HepG2 (cell line): ENCODE measurements around the gene LAMA1. TPM values are rescaled to one million over a fixed set of nuclear protein-coding genes. Genes with fewer than 3 reads are reported as not detected.

ENCODE experiments used
- ATAC-seq: fragments of 200-7000 bp; cut with Tn5 transposase; 3 replicates; pipeline ENCODE4 v1.9.1; 2020; ENCODE audit warnings: mild to moderate bottlenecking, moderate library complexity
- BruUV-seq: library from RNA; stranded (reverse); fragments of 400-500 nt; replicated peaks from 2 replicates; lab custom pipeline; 2021; lab: Mats Ljungman, UMichigan
- CTCF ChIA-PET: fragments of 300-600 bp; formaldehyde crosslinking; extraction: SDS; loops from one replicate; lab custom pipeline; 2021; ENCODE audit warnings: low total read pairs, inconsistent platforms, low intra/inter-chr PET ratio; lab: Yijun Ruan, JAX
- POLR2A ChIA-PET: fragments of 350-600 bp; sonication (Branson Sonifier 250); formaldehyde crosslinking; loops from one replicate; lab custom pipeline; 2020; ENCODE audit warnings: antibody characterized with exemption, inconsistent platforms; lab: Yijun Ruan, JAX
- DNase-seq: peaks from one replicate; pipeline ENCODE4 v3.0.0-alpha.2; 2015; ENCODE audit warnings: low spot score
- FAIRE-seq: peaks from 3 replicates; lab custom pipeline; 2011; peaks lifted over from hg19 to GRCh38; lab: Jason Lieb, UNC
- H2AFZ ChIP-seq: one replicate; pipeline ENCODE4 v1.6.1; 2011; ENCODE audit warnings: low read length, inconsistent platforms
- H3K27ac ChIP-seq: fragments of 300-600 bp; 3 replicates; pipeline ENCODE4 v1.8.0; 2011; ENCODE audit warnings: mixed run types, mild to moderate bottlenecking, mixed read lengths, low read length, inconsistent platforms; ENCODE audit not compliant: insufficient read depth; ENCODE audit errors: extremely low read length
- H3K27me3 ChIP-seq, 2 experiments: fragments of 200-600 bp in 1 of 2; 2 replicates in 1 of 2; 3 replicates in 1 of 2; pipeline versions ENCODE4 v1.6.0 to v1.8.0; 2011; ENCODE audit warnings: low read length in 2 of 2, mild to moderate bottlenecking in 2 of 2, moderate library complexity in 2 of 2, inconsistent platforms in 1 of 2; ENCODE audit not compliant: insufficient read depth in 2 of 2, control insufficient read depth in 1 of 2
- H3K36me3 ChIP-seq, 2 experiments: fragments of 200-600 bp in 1 of 2; replicated peaks in 1 of 2; 2 replicates in 1 of 2; 3 replicates in 1 of 2; pipeline versions ENCODE4 v1.5.1 to v1.8.0; 2011; ENCODE audit warnings: low read length in 2 of 2, inconsistent platforms in 1 of 2; ENCODE audit not compliant: insufficient read depth in 2 of 2, control insufficient read depth in 1 of 2
- H3K4me1 ChIP-seq: 2 replicates; pipeline ENCODE4 v1.5.1; 2012; ENCODE audit warnings: low read length, inconsistent platforms; ENCODE audit not compliant: insufficient read depth
- H3K4me2 ChIP-seq: 2 replicates; pipeline ENCODE4 v1.6.0; 2011; ENCODE audit warnings: low read depth, low read length, inconsistent platforms
- H3K4me3 ChIP-seq, 3 experiments: fragments of 200-600 bp in 1 of 3; sonication (generic), shearing (Covaris generic) in 1 of 3; replicated peaks in 1 of 3; 2 replicates each; pipeline ENCODE4 v1.5.1; 2011 to 2016; ENCODE audit warnings: low read length in 3 of 3, inconsistent platforms in 2 of 3, low read depth in 2 of 3, mild to moderate bottlenecking in 2 of 3, control low read depth in 1 of 3, mixed read lengths in 1 of 3; ENCODE audit not compliant: insufficient read depth in 1 of 3
- H3K79me2 ChIP-seq: one replicate; pipeline ENCODE4 v1.6.1; 2011; ENCODE audit warnings: low read length, inconsistent platforms; ENCODE audit not compliant: insufficient read depth
- H3K9ac ChIP-seq: 2 replicates; pipeline ENCODE4 v1.6.0; 2011; ENCODE audit warnings: mild to moderate bottlenecking, low read depth, low read length, inconsistent platforms; ENCODE audit not compliant: insufficient read depth
- H3K9me3 ChIP-seq: 2 replicates; pipeline ENCODE4 v1.5.1; 2012; ENCODE audit warnings: mild to moderate bottlenecking, low read length
- H4K20me1 ChIP-seq: 2 replicates; pipeline ENCODE4 v1.6.0; 2011; ENCODE audit warnings: inconsistent platforms, mild to moderate bottlenecking, low read length, moderate library complexity; ENCODE audit not compliant: insufficient read depth
- KAT8 ChIP-seq: IDR thresholded peaks from 2 replicates; pipeline ENCODE4 v1.6.1; 2016; ENCODE audit warnings: missing genetic modification reagents, missing compliant biosample characterization
- MAFF ChIP-seq: IDR thresholded peaks from 2 replicates; pipeline ENCODE4 v1.6.1; 2011; ENCODE audit warnings: low read depth, low read length, improper control_type of control experiment
- STAG1 ChIP-seq: sonication (generic); formaldehyde crosslinking; IDR thresholded peaks from 2 replicates; pipeline ENCODE4 v1.4.0; 2020; ENCODE audit warnings: missing genetic modification reagents
- ZKSCAN5 ChIP-seq: sonication (generic); formaldehyde crosslinking; IDR thresholded peaks from 2 replicates; pipeline ENCODE4 v1.5.1; 2020; ENCODE audit warnings: mild to moderate bottlenecking, missing genetic modification reagents
- ZSCAN29 ChIP-seq: sonication (generic); formaldehyde crosslinking; conservative IDR thresholded peaks from 2 replicates; pipeline ENCODE4 v1.4.0; 2020; ENCODE audit warnings: mild to moderate bottlenecking, missing genetic modification reagents
- WGBS: methylation state at CpG from one replicate; pipeline ENCODE4 v1.1.6; 2017; ENCODE audit warnings: low lambda C conversion rate; 5-methylcytosine and 5-hydroxymethylcytosine counted together
- in situ Hi-C: cut with HindIII; loops from 2 replicates; pipeline ENCODE4 v1.10.0; 2017; ENCODE audit warnings: low pct_unique_long_range_greater_than_20kb; ENCODE audit not compliant: extremely low pct_ligation_motif_present
- intact Hi-C: fragments of 100-400 bp; cut with micrococcal nuclease; formaldehyde crosslinking; loops from one replicate; pipeline ENCODE4 v1.10.0; 2022; ENCODE audit not compliant: unreplicated experiment
- polyA plus RNA-seq, 8 experiments: library from polyadenylated mRNA; depleted of rRNA in 3 of 8; stranded (reverse) in 7 of 8; unstranded in 1 of 8; fragments of >200 nt; fragmentation: Illumina TruSeq in 4 of 8; extraction: Trizol in 4 of 8; gene quantifications; 2 replicates each; pipeline versions ENCODE4 v1.2.1 to v1.2.3, GENCODE V29; 2011 to 2016; ENCODE audit warnings: low read depth in 4 of 8, missing spikeins in 1 of 8, mixed read lengths in 1 of 8; ENCODE audit not compliant: insufficient read depth in 1 of 8
- total RNA-seq, 5 experiments: library from RNA; depleted of rRNA; stranded (reverse); fragments of >200 nt; fragmentation: Illumina TruSeq; extraction: Trizol; gene quantifications; 2 replicates each; pipeline ENCODE4 v1.2.3, GENCODE V29; 2016; ENCODE audit warnings: low read depth in 1 of 5

LAMA1 gene
- total and polyA plus RNA-seq, 2 of the 13 experiments (the other 11 are each of a cell fraction or from before 2014, with no cell fraction given), result 0.05 to 0.44 TPM

GRCh38 chr18:7062811-7063210 is 54.8 kb downstream of the LAMA1 start:
- intact Hi-C loops, result no loop called here
- CTCF ChIA-PET, result no interaction called here

GRCh38 chr18:7062236-7062635 is 55.4 kb downstream of the LAMA1 start:
- Histone ChIP-seq H2AFZ (no peak overlapping the region), H3K9ac (no peak overlapping the region), H3K4me1 (peaks cover 23% of the 10 kb centered on the region), H3K27me3 (no peaks in the 10 kb centered on the region), H4K20me1 (no peaks in the 10 kb centered on the region), H3K4me2 (peak overlapping the region; percentile 48), H3K79me2 (no peaks in the 10 kb centered on the region), H3K9me3 (no peaks in the 10 kb centered on the region), H3K4me3 (no peak overlapping the region), H3K27ac (no peak overlapping the region), H3K36me3 (no peaks in the 10 kb centered on the region)
- in situ Hi-C loops, result no loop called here
- no TSS peak for BruUV-seq
- no peak for FAIRE-seq
- no peak for DNase-seq
- TF ChIP-seq ZKSCAN5, result no peak
- 5% methylated on average over 9 of the region's 9 CpGs for WGBS
- CTCF ChIA-PET, result no interaction called here
- intact Hi-C loops, result no loop called here
- ATAC-seq, result no peak
- POLR2A ChIA-PET, result no interaction called here

More at GRCh38 chr18:7062811-7063210, 54.8 kb downstream of the LAMA1 start:
- POLR2A ChIA-PET, result no interaction called here
- Histone ChIP-seq H4K20me1 (no peaks in the 10 kb centered on the region), H3K9ac (no peak overlapping the region), H3K27ac (no peak overlapping the region), H3K9me3 (no peaks in the 10 kb centered on the region), H3K27me3 (no peaks in the 10 kb centered on the region), H3K36me3 (no peaks in the 10 kb centered on the region), H2AFZ (no peak overlapping the region), H3K4me1 (peaks cover 23% of the 10 kb centered on the region), H3K79me2 (no peaks in the 10 kb centered on the region), H3K4me2 (peak overlapping the region; percentile 48), H3K4me3 (no peak overlapping the region)
- DNase-seq, result no peak
- TF ChIP-seq STAG1, result no peak
- ATAC-seq, result peak; percentile 30; the same call in 1 of the 3 replicates
- in situ Hi-C loops, result no loop called here
- BruUV-seq, result no TSS peak
- 2% methylated on average over 5 of the region's 5 CpGs for WGBS
- FAIRE-seq, result no peak

GRCh38 chr18:7059276-7059675 is 58.3 kb downstream of the LAMA1 start:
- TF ChIP-seq KAT8 (CRISPR knock-in tag), result no peak
- TF ChIP-seq ZSCAN29 (CRISPR knock-in tag), result no peak
- 0 out of 2 replicates have a peak, but pooled peaks have one; percentile 14 for TF ChIP-seq MAFF
- TF ChIP-seq, all 625 proteins: peak for 1
- Histone ChIP-seq H3K27ac (no peak overlapping the region), H3K27me3 (no peaks in the 10 kb centered on the region), H3K36me3 (no peaks in the 10 kb centered on the region), H3K9ac (no peak overlapping the region), H3K79me2 (no peaks in the 10 kb centered on the region), H2AFZ (no peak overlapping the region), H3K9me3 (no peaks in the 10 kb centered on the region), H3K4me2 (no peak overlapping the region), H3K4me3 (no peak overlapping the region), H3K4me1 (peaks cover 23% of the 10 kb centered on the region), H4K20me1 (no peaks in the 10 kb centered on the region)
- no peak for ATAC-seq
- 27% methylated on average over 2 of the region's 2 CpGs for WGBS
- POLR2A ChIA-PET, result no interaction called here
- in situ Hi-C loops, result no loop called here
- CTCF ChIA-PET, result no interaction called here
- FAIRE-seq, result no peak
- DNase-seq, result no peak
- intact Hi-C loops, result no loop called here
- no TSS peak for BruUV-seq
